Measurements from ENCODE around the gene RSPH4A.
"Not testable (repeated sequence)": the region's sequence is repeated elsewhere in the genome, so short reads cannot be mapped to it uniquely, and the experiment has no call there.

RSPH4A gene

GRCh38 chr6:116615937-116616736 is at the start of gene RSPH4A:
TSS of gene RSPH4A (plus strand) at chr6:116616479. CDS start at chr6:116616624, 145 bp downstream.
- DNase-seq = peak; percentile 83

- no peak for DNase-seq
These were observed 48.2 kb upstream of the RSPH4A start for GRCh38 chr6:116568111-116568510.

- DNase-seq = no peak
These were observed 47.2 kb upstream of the RSPH4A start for GRCh38 chr6:116568821-116569755.

GRCh38 chr6:116570856-116571682 is 45.2 kb upstream of the RSPH4A start, which contains the start of gene RWDD1:
TSS of gene RWDD1 (plus strand) at chr6:116571504. CDS start at chr6:116571583, 79 bp downstream.
- DNase-seq = peak; percentile 98

- no peak for DNase-seq
These were observed 44.6 kb upstream of the RSPH4A start for GRCh38 chr6:116571683-116572000.

GRCh38 chr6:116572162-116572561 is 44.1 kb upstream of the RSPH4A start:
- no peak for DNase-seq

- DNase-seq = no peak
These were observed 41.1 kb upstream of the RSPH4A start for GRCh38 chr6:116575227-116575626.

- DNase-seq = no peak
These were observed 38.8 kb upstream of the RSPH4A start for GRCh38 chr6:116577486-116577885.

GRCh38 chr6:116578335-116578734 is 37.9 kb upstream of the RSPH4A start:
- DNase-seq = no peak

GRCh38 chr6:116579143-116579542 is 37.1 kb upstream of the RSPH4A start:
- no peak for DNase-seq

GRCh38 chr6:116580198-116580597 is 36.1 kb upstream of the RSPH4A start:
- DNase-seq = no peak

- no peak for DNase-seq
These were observed 30.0 kb upstream of the RSPH4A start for GRCh38 chr6:116586276-116586675.

GRCh38 chr6:116586738-116587137 is 29.5 kb upstream of the RSPH4A start:
- DNase-seq = no peak

GRCh38 chr6:116595247-116595646 is 21.0 kb upstream of the RSPH4A start:
- no peak for DNase-seq

GRCh38 chr6:116596815-116597214 is 19.5 kb upstream of the RSPH4A start:
- no peak for DNase-seq

- DNase-seq = not testable (repeated sequence)
These were observed 12.4 kb upstream of the RSPH4A start for GRCh38 chr6:116603916-116604315.

GRCh38 chr6:116604868-116605267 is 11.4 kb upstream of the RSPH4A start:
- DNase-seq = not testable (repeated sequence)

- no peak for DNase-seq
These were observed 10.3 kb upstream of the RSPH4A start for GRCh38 chr6:116605935-116606334.

GRCh38 chr6:116611056-116611455 is 5.2 kb upstream of the RSPH4A start:
- DNase-seq = no peak

- peak; percentile 9 for DNase-seq
These were observed 416 bp downstream of the RSPH4A start for GRCh38 chr6:116616737-116617053.

GRCh38 chr6:116624036-116624805 is 7.9 kb downstream of the RSPH4A start:
- DNase-seq = no peak

- DNase-seq = no peak
These were observed 9.6 kb downstream of the RSPH4A start for GRCh38 chr6:116625872-116626271.

Data from T1000 (cell line).